HEK293 (cell line): ENCODE data around the gene FLVCR1.

ENCODE experiments used
- MYNN ChIP-seq: fragments of 450-650 bp; formaldehyde crosslinking; IDR thresholded peaks from 2 replicates; pipeline ENCODE4 v1.5.1; 2016; ENCODE audit warnings: missing biosample characterization, missing genetic modification characterization, borderline replicate concordance
- OVOL3 ChIP-seq: fragments of 450-650 bp; formaldehyde crosslinking; IDR thresholded peaks from 2 replicates; pipeline ENCODE4 v1.5.1; 2016; ENCODE audit warnings: missing biosample characterization, missing genetic modification characterization
- PBX3 ChIP-seq: sonication (generic); formaldehyde crosslinking; IDR thresholded peaks from 2 replicates; pipeline ENCODE4 v1.8.1; 2022; ENCODE audit warnings: mild to moderate bottlenecking, moderate library complexity, missing genetic modification reagents
- ZNF16 ChIP-seq: fragments of 450-650 bp; formaldehyde crosslinking; IDR thresholded peaks from 2 replicates; pipeline ENCODE4 v1.5.1; 2016; ENCODE audit warnings: low read depth, missing biosample characterization, missing genetic modification characterization
- ZNF560 ChIP-seq: fragments of 450-650 bp; formaldehyde crosslinking; IDR thresholded peaks from 2 replicates; pipeline ENCODE4 v1.5.1; 2017; ENCODE audit warnings: missing biosample characterization, missing genetic modification characterization, borderline replicate concordance
- ZNF76 ChIP-seq: fragments of 450-650 bp; formaldehyde crosslinking; IDR thresholded peaks from 2 replicates; pipeline ENCODE4; 2016; ENCODE audit warnings: low read depth, missing biosample characterization, missing genetic modification characterization, borderline replicate concordance
- TF ChIP-seq, protein P1 (sequence below): fragments of 450-650 bp; formaldehyde crosslinking; IDR thresholded peaks from 2 replicates; pipeline ENCODE4 v1.5.1; 2016; ENCODE audit warnings: missing biosample characterization, missing genetic modification characterization

GRCh38 chr1:212926372-212926771 is 68.3 kb downstream of the FLVCR1 start:
- TF ChIP-seq OVOL3 (tag by site-specific recombination) (no peak), ZNF76 (tag by site-specific recombination) (no peak), PBX3 (no peak), ZNF16 (tag by site-specific recombination) (no peak), ZNF560 (tag by site-specific recombination) (no peak), MYNN (tag by site-specific recombination) (no peak)
- TF ChIP-seq, protein P1, sequence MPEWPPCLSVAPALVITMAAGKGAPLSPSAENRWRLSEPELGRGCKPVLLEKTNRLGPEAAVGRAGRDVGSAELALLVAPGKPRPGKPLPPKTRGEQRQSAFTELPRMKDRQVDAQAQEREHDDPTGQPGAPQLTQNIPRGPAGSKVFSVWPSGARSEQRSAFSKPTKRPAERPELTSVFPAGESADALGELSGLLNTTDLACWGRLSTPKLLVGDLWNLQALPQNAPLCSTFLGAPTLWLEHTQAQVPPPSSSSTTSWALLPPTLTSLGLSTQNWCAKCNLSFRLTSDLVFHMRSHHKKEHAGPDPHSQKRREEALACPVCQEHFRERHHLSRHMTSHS (tag by site-specific recombination): no peak
